ENCODE results near the gene LIN7A.

The LIN7A gene

DNA sequence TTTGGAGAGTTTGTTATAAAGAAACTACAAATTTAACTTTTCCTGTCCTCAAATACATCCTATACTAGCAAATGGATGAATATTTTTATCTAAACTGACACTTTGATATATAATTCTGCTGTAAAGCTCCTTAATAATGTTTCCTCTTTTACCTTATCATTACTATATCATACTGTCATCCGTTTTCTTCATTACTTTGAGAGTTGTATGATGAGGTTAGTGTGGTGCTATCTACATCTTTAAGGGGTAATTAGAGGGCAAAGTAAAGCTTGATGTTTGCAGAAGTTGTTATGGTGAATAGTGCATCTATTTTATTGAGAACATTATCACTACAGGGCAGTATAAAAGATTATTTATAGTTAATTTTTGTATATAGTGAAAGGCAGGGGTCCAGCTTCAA is 36.1 kb downstream of the LIN7A start:
- Histone ChIP-seq H3K27me3 (ENCODE audit: insufficient read depth, low read length, poor library complexity) (no peaks in the 10 kb centered on the region), H3K9me3 (ENCODE audit: insufficient read depth, low read length, severe bottlenecking) (no peaks in the 10 kb centered on the region), H3K4me2 (ENCODE audit: insufficient read depth, low read length) (no peak overlapping the region), H2AFZ (ENCODE audit: low read depth, low read length) (no peak overlapping the region), H3K79me2 (ENCODE audit: insufficient read depth, low read length) (no peaks in the 10 kb centered on the region), H4K20me1 (ENCODE audit: insufficient read depth, low read length) (no peaks in the 10 kb centered on the region), H3K4me3 (ENCODE audit: low read depth in 1 of 2, low read length in 2 of 2) (no peak overlapping the region), H3K9ac (ENCODE audit: low read depth, low read length) (no peak overlapping the region), H3K36me3 (ENCODE audit: insufficient read depth, low read length) (no peaks in the 10 kb centered on the region), H3K27ac (ENCODE audit: low read length) (no peak overlapping the region), H3K4me1 (ENCODE audit: insufficient read depth, low read length) (no peaks in the 10 kb centered on the region)
- DNase-seq (no peak), ATAC-seq (ENCODE audit: insufficient read depth, low read depth) (no peak)
- no peak for TF ChIP-seq EZH2 (IDR thresholded peaks at IDR 0.05; ENCODE audit: borderline replicate concordance, low read depth, low read length, severe bottlenecking)

DNA sequence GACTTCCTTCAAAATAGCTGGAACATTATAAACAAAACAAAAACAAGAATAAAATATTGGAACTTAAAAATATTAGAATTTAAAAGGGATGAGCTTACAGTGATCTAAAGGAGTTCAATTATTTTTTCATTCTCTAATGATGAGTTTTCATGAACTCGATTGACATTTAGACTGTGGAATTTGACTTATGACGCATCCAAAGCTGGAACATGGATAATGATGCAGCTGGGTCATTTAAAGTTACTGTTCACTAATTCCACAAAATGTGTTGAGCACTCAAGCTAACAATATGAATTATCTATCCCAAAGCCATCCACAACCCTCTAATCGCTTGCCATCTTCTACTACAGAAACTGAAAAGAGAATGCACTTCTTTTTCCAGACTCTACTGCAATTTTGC is 42.5 kb downstream of the LIN7A start:
- Histone ChIP-seq H3K9ac (ENCODE audit: low read depth, low read length) (no peak overlapping the region), H3K4me3 (ENCODE audit: low read depth in 1 of 2, low read length in 2 of 2) (no peak overlapping the region), H3K9me3 (ENCODE audit: insufficient read depth, low read length, severe bottlenecking) (no peaks in the 10 kb centered on the region), H3K27ac (ENCODE audit: low read length) (no peak overlapping the region), H3K27me3 (ENCODE audit: insufficient read depth, low read length, poor library complexity) (no peaks in the 10 kb centered on the region), H4K20me1 (ENCODE audit: insufficient read depth, low read length) (no peaks in the 10 kb centered on the region), H3K4me2 (ENCODE audit: insufficient read depth, low read length) (no peak overlapping the region), H3K79me2 (ENCODE audit: insufficient read depth, low read length) (no peaks in the 10 kb centered on the region), H3K4me1 (ENCODE audit: insufficient read depth, low read length) (no peaks in the 10 kb centered on the region), H3K36me3 (ENCODE audit: insufficient read depth, low read length) (no peaks in the 10 kb centered on the region), H2AFZ (ENCODE audit: low read depth, low read length) (no peak overlapping the region)
- no peak for TF ChIP-seq EZH2 (IDR thresholded peaks at IDR 0.05; ENCODE audit: borderline replicate concordance, low read depth, low read length, severe bottlenecking)
- TF ChIP-seq, protein P1, sequence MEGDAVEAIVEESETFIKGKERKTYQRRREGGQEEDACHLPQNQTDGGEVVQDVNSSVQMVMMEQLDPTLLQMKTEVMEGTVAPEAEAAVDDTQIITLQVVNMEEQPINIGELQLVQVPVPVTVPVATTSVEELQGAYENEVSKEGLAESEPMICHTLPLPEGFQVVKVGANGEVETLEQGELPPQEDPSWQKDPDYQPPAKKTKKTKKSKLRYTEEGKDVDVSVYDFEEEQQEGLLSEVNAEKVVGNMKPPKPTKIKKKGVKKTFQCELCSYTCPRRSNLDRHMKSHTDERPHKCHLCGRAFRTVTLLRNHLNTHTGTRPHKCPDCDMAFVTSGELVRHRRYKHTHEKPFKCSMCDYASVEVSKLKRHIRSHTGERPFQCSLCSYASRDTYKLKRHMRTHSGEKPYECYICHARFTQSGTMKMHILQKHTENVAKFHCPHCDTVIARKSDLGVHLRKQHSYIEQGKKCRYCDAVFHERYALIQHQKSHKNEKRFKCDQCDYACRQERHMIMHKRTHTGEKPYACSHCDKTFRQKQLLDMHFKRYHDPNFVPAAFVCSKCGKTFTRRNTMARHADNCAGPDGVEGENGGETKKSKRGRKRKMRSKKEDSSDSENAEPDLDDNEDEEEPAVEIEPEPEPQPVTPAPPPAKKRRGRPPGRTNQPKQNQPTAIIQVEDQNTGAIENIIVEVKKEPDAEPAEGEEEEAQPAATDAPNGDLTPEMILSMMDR (IDR thresholded peaks at IDR 0.05; ENCODE audit: borderline replicate concordance, extremely low read depth, low read length, poor library complexity, severe bottlenecking) = no peak
- DNase-seq = no peak
- ATAC-seq (ENCODE audit: insufficient read depth, low read depth) = no peak

DNA sequence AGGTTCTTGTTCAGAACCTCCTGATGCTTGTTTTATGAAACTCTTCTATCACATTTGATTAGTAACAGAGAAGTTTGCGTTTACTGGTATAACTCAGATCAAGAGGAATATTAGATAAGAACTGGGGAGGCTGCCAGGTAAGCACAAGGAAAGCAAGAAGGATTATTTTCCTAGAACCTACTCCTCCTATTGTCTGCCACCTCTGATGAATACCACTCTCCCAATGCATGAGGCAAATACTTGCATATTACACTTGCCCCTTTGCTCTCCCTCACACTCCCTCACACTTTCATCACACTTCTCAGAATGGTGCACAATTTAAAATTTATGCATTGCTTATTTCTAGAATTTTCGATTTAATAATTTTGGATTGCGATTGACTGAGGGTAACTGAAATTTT is 43.6 kb downstream of the LIN7A start:
- DNase-seq (no peak), ATAC-seq (ENCODE audit: insufficient read depth, low read depth) (no peak)
- no peak for TF ChIP-seq EZH2 (IDR thresholded peaks at IDR 0.05; ENCODE audit: borderline replicate concordance, low read depth, low read length, severe bottlenecking)
- TF ChIP-seq, protein P1 (IDR thresholded peaks at IDR 0.05; ENCODE audit: borderline replicate concordance, extremely low read depth, low read length, poor library complexity, severe bottlenecking) = no peak
- H3K36me3 ChIP-seq (ENCODE audit: insufficient read depth, low read length) = no peaks in the 10 kb centered on the region
- no peak overlapping the region for H3K4me2 ChIP-seq (ENCODE audit: insufficient read depth, low read length)
- H3K9ac ChIP-seq (ENCODE audit: low read depth, low read length) = no peak overlapping the region
- no peak overlapping the region for H3K4me3 ChIP-seq (ENCODE audit: low read depth in 1 of 2, low read length in 2 of 2)
- H3K79me2 ChIP-seq (ENCODE audit: insufficient read depth, low read length) = no peaks in the 10 kb centered on the region
- H2AFZ ChIP-seq (ENCODE audit: low read depth, low read length) = no peak overlapping the region
- no peak overlapping the region for H3K27ac ChIP-seq (ENCODE audit: low read length)
- H3K4me1 ChIP-seq (ENCODE audit: insufficient read depth, low read length) = no peaks in the 10 kb centered on the region
- no peaks in the 10 kb centered on the region for H3K27me3 ChIP-seq (ENCODE audit: insufficient read depth, low read length, poor library complexity)
- no peaks in the 10 kb centered on the region for H3K9me3 ChIP-seq (ENCODE audit: insufficient read depth, low read length, severe bottlenecking)
- H4K20me1 ChIP-seq (ENCODE audit: insufficient read depth, low read length) = no peaks in the 10 kb centered on the region

DNA sequence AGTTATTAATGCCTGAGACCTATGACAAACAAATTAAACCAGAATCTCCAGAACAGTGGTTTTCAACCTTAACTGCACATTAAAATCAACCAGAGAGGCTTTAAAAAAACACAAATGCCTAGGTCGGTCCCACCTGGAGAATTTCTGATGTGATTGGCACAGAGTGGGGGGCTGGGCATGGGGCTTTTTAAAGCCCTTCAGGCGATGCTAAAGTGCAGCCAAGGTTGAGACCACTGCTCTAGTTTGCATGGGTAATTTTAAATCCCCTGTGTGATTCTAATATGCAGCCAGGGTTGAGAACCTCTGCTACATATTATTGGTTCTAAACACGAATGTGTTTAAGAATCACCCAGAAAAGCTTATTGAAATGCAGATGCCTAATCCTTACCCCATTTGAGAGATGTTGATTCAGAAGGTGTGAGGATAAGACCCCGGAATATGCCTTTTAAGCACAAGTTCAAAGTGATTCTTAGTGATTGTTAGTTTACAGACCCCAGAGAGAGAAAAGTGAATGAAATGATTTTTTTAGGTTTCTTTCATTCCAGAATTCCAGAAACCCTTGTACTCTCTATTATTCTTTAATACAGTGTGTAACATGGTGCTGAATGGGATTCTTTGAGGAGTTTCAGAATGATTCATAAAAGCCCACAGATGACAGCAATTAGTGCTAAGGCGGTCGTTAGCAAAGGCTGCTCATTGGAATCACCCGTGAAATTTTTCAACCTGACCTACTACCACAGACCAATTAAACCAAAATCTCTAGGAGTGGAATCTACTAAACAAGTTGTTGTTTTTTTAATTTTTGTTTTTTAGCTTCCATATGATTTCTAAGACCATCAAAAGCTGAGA is 44.9 kb downstream of the LIN7A start:
- Histone ChIP-seq H3K9ac (ENCODE audit: low read depth, low read length) (no peak overlapping the region), H2AFZ (ENCODE audit: low read depth, low read length) (no peak overlapping the region), H3K79me2 (ENCODE audit: insufficient read depth, low read length) (no peaks in the 10 kb centered on the region), H3K27me3 (ENCODE audit: insufficient read depth, low read length, poor library complexity) (no peaks in the 10 kb centered on the region), H3K9me3 (ENCODE audit: insufficient read depth, low read length, severe bottlenecking) (no peaks in the 10 kb centered on the region), H3K4me1 (ENCODE audit: insufficient read depth, low read length) (no peaks in the 10 kb centered on the region), H3K27ac (ENCODE audit: low read length) (no peak overlapping the region), H4K20me1 (ENCODE audit: insufficient read depth, low read length) (no peaks in the 10 kb centered on the region), H3K4me3 (ENCODE audit: low read depth in 1 of 2, low read length in 2 of 2) (no peak overlapping the region), H3K4me2 (ENCODE audit: insufficient read depth, low read length) (no peak overlapping the region), H3K36me3 (ENCODE audit: insufficient read depth, low read length) (no peaks in the 10 kb centered on the region)
- DNase-seq (no peak), ATAC-seq (ENCODE audit: insufficient read depth, low read depth) (no peak)
- no peak for TF ChIP-seq EZH2 (IDR thresholded peaks at IDR 0.05; ENCODE audit: borderline replicate concordance, low read depth, low read length, severe bottlenecking)
